GM12891 (cell line): ENCODE measurements around the gene NOCT.

ENCODE experiments used
- POLR2A ChIP-seq: IDR thresholded peaks from 2 replicates; pipeline ENCODE4 v1.6.1; 2011; ENCODE audit warnings: low read depth, low read length, control low read depth
- POLR2AphosphoS5 ChIP-seq: IDR thresholded peaks from 2 replicates; pipeline ENCODE4 v1.6.1; 2011; ENCODE audit warnings: low read depth, low read length, control low read depth
- POU2F2 ChIP-seq: IDR thresholded peaks from 2 replicates; pipeline ENCODE4 v1.6.1; 2011; ENCODE audit warnings: low read depth, mild to moderate bottlenecking, control low read depth, low read length, moderate library complexity
- SPI1 ChIP-seq: IDR thresholded peaks from 2 replicates; pipeline ENCODE4 v1.6.1; 2011; ENCODE audit warnings: low read depth, low read length, control low read depth
- TAF1 ChIP-seq: IDR thresholded peaks from 2 replicates; pipeline ENCODE4 v1.6.1; 2011; ENCODE audit warnings: low read depth, low read length, control low read depth

DNA sequence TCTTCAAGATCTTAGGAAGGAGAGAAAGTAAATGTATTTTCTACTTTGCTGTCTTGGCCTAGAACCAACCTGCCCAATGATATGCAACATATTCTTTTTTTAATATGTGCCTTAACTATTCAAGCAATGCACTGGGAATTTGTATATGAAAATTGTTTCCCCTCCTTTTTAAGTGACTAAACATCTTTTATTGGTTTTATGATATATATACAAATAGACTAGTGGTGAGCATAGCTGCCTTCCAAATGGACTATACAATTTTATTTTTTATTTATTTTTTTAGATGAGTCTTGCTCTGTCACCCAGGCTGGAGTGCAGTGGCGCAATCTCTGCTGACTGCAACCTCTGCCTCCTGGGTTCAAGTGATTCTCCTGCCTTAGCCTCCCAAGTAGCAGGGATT is 10.3 kb downstream of the NOCT start:
- TF ChIP-seq POLR2A = no peak
- TF ChIP-seq TAF1 = no peak
- TF ChIP-seq POLR2AphosphoS5 = no peak
- TF ChIP-seq POU2F2 = no peak
- TF ChIP-seq SPI1 = no peak
